Astrocyte (in vitro differentiated cells and primary cell): Measurements from ENCODE around the gene COPE.

ENCODE experiments used
- CTCF ChIP-seq: IDR thresholded peaks from 2 replicates; pipeline ENCODE4 v1.5.1; 2011; ENCODE audit warnings: low read depth, mild to moderate bottlenecking, inconsistent platforms, low read length, moderate library complexity; ENCODE audit not compliant: insufficient read depth
- EZH2 ChIP-seq: IDR thresholded peaks from 2 replicates; pipeline ENCODE4 v1.6.1; 2012; ENCODE audit warnings: mild to moderate bottlenecking, low read length, inconsistent platforms; ENCODE audit not compliant: insufficient read depth

GRCh38 chr19:18879579-18880373, 39.4 kb downstream of the COPE start:
- TF ChIP-seq EZH2, result no peak
- no peak for TF ChIP-seq CTCF
